ENCODE results near the gene MBOAT1.

GRCh38 chr6:20124545-20124944 is 87.7 kb downstream of the MBOAT1 start:
- TF ChIP-seq POLR2A (IDR thresholded peaks at IDR 0.05) (no peak), CTCF (IDR thresholded peaks at IDR 0.05 in 4 of 5, conservative IDR thresholded peaks at IDR 0.05 in 1 of 5) (no peak)

Measured in gastrocnemius medialis (tissue), 4 donors.